BE2C (cell line): ENCODE results near the gene ACOT6.
"Not testable (repeated sequence)": the region's sequence is repeated elsewhere in the genome, so short reads cannot be mapped to it uniquely, and the experiment has no call there.

ENCODE experiments used
- DNase-seq: peaks from one replicate; pipeline ENCODE4 v3.0.0-alpha.2; 2020
- H3K27me3 ChIP-seq: fragments of 250-450 bp; sonication (Bioruptor Pico); 2 replicates; pipeline ENCODE4 v1.5.1; 2020; ENCODE audit warnings: mild to moderate bottlenecking
- H3K36me3 ChIP-seq: fragments of 250-450 bp; sonication (Bioruptor Pico); 2 replicates; pipeline ENCODE4 v1.5.1; 2020; ENCODE audit warnings: mild to moderate bottlenecking
- H3K4me1 ChIP-seq: fragments of 250-450 bp; sonication (Bioruptor Pico); 2 replicates; pipeline ENCODE4 v1.5.1; 2020
- H3K4me3 ChIP-seq: 2 replicates; pipeline ENCODE4 v1.5.1; 2011; ENCODE audit warnings: low read depth, low read length
- H3K9me3 ChIP-seq: fragments of 250-450 bp; sonication (Bioruptor Pico); 2 replicates; pipeline ENCODE4 v1.5.1; 2020
- CTCF ChIP-seq: IDR thresholded peaks from 2 replicates; pipeline ENCODE4 v1.5.1; 2012; ENCODE audit warnings: mild to moderate bottlenecking, low read depth, low read length

Gene ACOT6

DNA sequence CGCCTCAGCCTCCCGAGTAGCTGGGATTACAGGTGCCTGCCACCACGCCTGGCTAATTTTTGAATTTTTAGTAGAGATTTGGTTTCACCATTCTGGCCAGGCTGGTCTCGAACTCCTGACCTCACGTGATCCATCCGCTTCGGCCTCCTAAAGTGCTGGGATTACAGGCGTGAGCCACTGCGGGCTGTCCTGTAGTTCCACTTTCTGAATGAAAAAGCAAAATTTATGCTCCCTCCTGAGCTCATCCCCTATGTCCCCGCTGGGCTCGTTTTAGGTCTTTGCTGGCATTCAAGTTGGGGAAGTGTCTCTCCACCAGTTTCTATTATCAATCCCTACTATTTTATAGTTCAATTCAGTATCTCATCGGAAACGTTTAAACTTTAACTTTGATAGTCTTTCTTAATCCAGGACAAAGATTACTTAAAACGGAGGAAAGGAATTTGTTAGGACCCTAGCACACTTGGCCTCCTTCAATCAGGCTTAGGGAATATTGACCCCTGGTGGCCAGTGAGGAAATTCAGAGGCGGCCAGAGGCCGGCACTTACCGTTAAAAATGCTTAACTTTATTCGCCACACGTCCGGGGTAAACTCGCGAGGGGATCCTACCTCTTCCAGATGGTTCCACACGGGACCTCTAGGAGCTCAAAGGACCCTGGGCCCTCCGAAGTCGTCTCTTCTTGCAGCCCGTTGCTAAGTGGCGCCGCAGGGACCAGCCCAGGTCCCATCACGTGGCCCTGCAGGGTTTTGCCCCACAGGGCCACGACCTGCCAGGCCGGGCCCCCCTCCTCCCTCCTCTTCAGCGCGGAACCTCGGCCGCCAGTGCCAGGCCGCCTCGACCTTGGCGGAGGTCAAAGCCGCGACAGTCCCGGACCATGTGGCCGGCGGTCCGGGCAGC, 21.0 kb downstream of the ACOT6 start:
- TF ChIP-seq CTCF, result peak; percentile 91
- peak; percentile 57 for DNase-seq
- H3K36me3 ChIP-seq, result no peaks in the 10 kb centered on the region
- H3K4me1 ChIP-seq, result peaks cover 6% of the 10 kb centered on the region; the same call in 1 of the 2 replicates
- peak overlapping the region; percentile 61 for H3K4me3 ChIP-seq
- no peaks in the 10 kb centered on the region for H3K27me3 ChIP-seq
- H3K9me3 ChIP-seq, result no peaks in the 10 kb centered on the region

DNA sequence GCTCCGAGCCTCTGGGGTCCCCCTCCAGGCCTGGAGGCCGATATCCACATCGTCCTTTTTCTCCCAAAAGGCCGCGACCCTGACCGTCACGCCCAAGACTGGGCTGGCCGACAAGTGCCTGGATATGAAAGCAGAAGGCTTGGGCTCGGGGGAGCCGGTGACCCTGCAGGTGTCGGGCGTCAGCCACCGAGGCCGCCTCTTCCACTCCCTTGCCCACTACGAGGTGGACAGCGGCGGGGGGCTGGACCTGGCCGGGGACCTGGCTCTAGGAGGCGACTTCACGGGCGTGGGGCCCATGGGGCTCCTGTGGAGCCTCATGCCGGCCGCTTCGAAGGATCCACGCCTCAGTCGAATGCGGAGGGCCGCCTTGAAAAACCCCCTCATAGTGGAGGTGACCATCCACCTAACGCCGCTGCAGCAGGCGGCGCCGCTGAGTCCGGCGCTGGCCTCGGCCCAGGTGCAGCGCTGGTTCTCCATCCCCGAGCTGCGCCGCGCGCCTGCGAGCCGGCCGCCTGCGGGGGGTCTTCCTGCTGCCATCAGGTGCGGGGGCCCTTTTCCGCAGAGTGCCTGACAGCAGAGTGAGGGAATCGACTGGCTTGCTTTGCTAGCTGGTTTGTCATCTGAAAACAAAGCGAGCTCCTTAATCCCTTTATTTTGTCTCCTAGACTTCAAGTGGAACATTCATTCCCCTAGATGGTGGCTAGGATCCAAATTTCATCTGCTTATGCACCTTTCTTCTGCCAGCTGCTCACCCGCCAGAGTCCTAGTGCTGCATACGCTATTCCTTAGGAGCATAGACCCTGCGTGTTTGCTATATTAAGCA, 21.9 kb downstream of the ACOT6 start:
- Histone ChIP-seq H3K4me3 (peak overlapping the region; percentile 61), H3K4me1 (peaks cover 6% of the 10 kb centered on the region; the same call in 1 of the 2 replicates), H3K36me3 (no peaks in the 10 kb centered on the region), H3K27me3 (no peaks in the 10 kb centered on the region), H3K9me3 (no peaks in the 10 kb centered on the region)
- TF ChIP-seq CTCF, result peak; percentile 34; the same call in 1 of the 2 replicates
- peak; percentile 38 for DNase-seq

- H3K9me3 ChIP-seq, DNase-seq, H3K36me3 ChIP-seq, H3K4me1 ChIP-seq, H3K27me3 ChIP-seq, H3K4me3 ChIP-seq: not testable (repeated sequence)
These were observed 24.0 kb downstream of the ACOT6 start for GRCh38 chr14:73636355-73636754.

GRCh38 chr14:73637830-73638229, 25.5 kb downstream of the ACOT6 start:
- Histone ChIP-seq H3K36me3 (no peaks in the 10 kb centered on the region), H3K4me1 (no peaks in the 10 kb centered on the region), H3K27me3 (no peaks in the 10 kb centered on the region), H3K9me3 (no peaks in the 10 kb centered on the region), H3K4me3 (no peak overlapping the region)
- no peak for TF ChIP-seq CTCF
- DNase-seq, result no peak

DNA sequence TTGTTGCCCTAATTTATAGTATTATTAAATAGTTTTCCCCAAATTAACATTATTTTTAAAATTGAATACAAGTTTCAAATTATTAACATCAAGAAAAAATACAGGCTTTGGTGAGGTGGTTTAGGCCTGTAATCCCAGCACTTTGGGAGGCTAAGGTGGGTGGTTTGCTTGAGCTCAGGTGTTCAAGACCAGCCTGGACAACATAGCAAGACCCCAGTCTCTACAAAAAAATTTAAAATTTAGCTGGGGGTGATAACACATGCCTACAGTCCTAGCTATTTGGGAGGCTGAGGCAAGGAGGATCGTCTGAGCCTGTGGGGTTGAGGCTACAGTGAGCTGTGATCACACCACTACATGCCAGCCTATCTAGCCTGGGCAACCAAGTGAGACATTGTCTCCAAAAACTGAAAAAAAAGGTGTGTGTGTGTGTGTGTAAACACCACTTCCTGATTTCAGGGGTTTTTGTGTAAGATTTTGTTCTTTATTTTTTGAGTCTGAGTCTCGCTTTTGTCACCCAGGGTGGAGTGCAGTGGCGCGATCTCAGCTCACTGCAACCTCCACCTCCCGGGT, 28.6 kb downstream of the ACOT6 start:
- no peak for TF ChIP-seq CTCF
- Histone ChIP-seq H3K27me3 (no peaks in the 10 kb centered on the region), H3K4me1 (no peaks in the 10 kb centered on the region), H3K36me3 (no peaks in the 10 kb centered on the region), H3K9me3 (no peaks in the 10 kb centered on the region), H3K4me3 (no peak overlapping the region)
- no peak for DNase-seq

- TF ChIP-seq CTCF, result no peak
- H3K4me1 ChIP-seq, result no peaks in the 10 kb centered on the region
- DNase-seq, result peak; percentile 97
- H3K4me3 ChIP-seq, result peak within 1 kb of the TSS; percentile 77
- H3K27me3 ChIP-seq, result no peaks in the 10 kb centered on the region
- H3K36me3 ChIP-seq, result no peaks in the 10 kb centered on the region
- no peaks in the 10 kb centered on the region for H3K9me3 ChIP-seq
These were observed 32.4 kb downstream of the ACOT6 start, which contains the start of gene DNAL1 for GRCh38 chr14:73644531-73645247. DNAL1 (plus strand) TSS chr14:73644986; CDS start chr14:73645040, 54 bp downstream.
